ENCODE measurements around the gene LRRC45.

- TF ChIP-seq CTCF (IDR thresholded peaks at IDR 0.05; ENCODE audit: insufficient read depth, low read length, poor library complexity, severe bottlenecking) (no peak), EZH2phosphoT487 (conservative IDR thresholded peaks at IDR 0.05; ENCODE audit: low read length) (no peak)
These were observed 24.2 kb upstream of the LRRC45 start for GRCh38 chr17:81998691-81999438.
